Superior temporal gyrus (tissue), 1 donor: Measurements from ENCODE around the gene MAP3K6.

Source experiments
- DNase-seq: peaks from one replicate; pipeline ENCODE4 v3.0.0-alpha.2; 2016; ENCODE audit errors: extremely low spot score

The MAP3K6 gene

DNA sequence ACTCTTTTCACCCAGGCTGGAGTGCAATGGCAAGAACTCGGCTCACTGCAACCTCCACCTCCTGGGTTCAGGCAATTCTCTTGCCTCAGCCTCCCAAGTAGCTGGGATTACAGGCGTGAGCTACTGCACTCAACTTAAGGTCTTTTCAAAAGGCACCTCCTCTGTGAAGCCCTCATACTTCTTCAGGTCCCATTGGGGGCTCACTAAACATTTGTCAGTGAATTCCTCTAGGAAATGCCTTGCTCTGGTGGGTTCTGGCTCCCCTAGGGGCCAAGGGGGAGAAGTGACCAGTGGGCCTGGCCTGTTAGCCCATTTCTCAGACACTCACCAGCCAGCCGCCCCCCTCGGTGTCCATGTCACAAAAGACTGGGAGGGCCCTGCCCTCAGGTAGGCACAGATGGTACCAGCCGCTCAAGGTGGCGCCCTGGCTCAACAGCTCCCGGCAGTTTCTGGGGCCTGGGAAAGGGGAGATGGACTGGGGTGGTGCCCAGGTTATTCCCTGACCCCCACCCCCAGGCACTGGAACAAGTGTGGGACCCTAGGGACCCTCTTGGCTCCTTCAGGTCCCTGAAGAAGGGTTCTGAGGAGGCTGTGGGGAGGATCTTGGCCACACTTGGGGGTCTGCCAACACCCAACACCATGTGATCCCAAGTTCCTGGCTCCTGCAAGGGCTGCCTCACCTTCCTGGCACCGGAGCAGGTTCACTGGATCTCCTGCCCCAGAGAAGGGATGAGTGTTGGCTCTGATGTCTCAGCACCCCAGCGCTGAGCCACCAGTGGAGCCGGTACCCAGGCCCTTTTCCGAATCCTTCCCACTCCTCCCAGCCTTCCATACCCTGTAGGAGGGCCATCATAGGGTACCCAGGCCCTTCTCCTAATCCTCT lies 6.3 kb upstream of the MAP3K6 start:
- no peak for DNase-seq

DNA sequence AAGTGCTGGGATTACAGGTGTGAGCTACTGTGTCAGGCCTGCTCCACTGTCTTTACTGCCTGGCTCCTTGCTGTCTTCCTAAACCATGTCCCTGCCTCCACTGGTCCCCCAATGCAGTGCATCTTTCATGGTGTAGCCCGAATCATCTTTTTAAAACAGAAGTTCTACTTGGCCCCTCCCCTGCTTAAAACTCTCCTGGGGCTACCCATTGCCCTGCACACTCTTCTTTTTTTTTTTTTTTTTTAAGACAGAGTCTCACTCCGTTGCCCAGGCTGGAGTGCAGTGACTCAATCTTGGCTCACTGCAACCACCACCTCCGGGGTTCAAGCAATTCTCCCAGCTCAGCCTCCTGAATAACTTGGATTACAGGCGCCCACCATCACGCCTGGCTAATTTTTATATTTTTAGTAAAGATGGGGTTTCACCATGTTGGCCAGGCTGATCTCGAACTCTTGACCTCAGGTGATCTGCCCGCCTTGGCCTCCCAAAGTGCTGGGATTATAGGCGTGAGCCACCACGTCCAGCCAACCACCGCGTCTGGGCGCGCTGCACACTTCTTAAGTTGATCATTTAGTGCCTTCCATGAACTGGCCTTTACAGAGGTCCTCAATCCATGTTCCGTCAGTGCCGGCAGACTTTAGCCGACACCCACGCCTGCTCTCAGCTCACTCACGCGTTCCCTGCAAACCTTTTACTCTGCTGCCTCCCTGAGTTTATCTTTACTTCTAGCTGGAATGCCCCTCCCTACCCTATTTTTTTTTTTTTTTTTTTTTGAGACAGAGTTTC lies 5.5 kb upstream of the MAP3K6 start:
- no peak for DNase-seq

DNA sequence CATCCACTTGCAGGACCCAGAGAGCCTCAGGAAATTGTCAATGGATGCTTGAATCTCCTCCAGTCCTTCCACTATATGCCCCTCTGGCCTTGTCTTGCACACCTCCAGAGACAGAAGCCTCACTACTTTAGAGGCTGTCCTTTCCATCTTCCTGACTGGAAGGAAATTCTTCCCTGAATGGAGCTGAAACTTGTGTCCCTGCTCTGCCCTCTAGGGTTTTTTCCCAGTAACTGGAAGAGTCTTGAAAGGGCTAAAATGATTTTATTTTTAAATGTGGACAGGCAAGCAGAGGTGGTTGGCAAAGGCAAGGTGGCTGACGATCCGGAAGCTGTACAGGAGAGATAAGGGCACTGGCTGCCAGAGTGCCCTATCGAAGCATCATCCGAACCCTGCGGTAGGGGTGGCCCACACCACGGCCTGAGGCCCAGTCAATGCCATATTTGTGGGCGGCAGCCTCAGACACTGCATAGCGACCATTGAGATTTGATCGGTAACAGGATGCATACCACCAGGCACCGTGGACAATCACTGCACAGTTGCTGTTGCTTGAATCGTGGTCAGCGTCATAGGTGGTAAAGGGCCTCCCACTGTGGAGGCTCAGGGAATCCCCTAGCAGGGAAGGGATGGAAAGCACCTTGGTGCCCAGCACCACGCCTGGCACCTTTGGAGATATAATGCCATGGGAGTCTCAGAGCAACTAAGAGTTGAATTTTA lies 2.3 kb upstream of the MAP3K6 start:
- peak; percentile 17 for DNase-seq

DNA sequence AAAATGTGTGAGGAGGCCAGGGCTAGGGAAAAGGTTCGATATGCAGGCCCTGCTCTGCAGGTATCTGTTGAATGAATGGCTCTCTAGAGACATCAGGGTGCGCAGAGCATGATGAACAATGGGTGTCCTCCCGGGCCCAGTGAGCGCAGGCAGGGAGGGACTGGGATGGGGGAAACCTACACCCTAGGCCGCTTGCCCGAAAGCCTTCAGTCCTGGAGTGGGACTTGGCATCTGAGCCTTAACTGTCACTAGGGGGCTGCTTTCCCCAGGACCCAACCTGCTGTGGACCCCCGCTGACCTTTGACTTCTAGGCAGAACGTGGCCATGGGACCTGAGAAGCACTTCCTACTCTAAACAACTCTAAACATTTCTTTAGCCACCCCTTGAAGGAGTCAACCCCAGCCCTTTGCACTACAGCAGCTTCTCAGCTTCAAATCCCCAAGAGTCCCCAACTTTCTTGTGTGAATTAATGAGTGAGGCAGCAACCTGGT lies 444 bp upstream of the MAP3K6 start:
- DNase-seq, result no peak

DNA sequence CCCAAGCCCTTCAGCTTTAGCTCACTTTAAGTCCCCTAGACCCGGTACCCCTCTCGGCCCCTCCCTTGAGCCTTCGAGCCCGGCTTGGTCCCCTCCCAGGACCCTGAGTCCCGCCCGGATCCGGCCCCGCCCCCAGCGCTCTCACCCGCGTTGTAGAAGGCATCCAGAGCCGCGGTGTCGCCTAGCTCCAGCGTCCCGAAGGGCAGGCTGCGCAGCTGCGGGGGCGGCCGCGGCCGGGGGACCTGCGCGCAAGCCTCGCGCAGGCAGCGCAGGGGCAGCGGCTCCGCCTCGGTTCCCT lies 699 bp downstream of the MAP3K6 start:
- DNase-seq, result peak; percentile 22

DNA sequence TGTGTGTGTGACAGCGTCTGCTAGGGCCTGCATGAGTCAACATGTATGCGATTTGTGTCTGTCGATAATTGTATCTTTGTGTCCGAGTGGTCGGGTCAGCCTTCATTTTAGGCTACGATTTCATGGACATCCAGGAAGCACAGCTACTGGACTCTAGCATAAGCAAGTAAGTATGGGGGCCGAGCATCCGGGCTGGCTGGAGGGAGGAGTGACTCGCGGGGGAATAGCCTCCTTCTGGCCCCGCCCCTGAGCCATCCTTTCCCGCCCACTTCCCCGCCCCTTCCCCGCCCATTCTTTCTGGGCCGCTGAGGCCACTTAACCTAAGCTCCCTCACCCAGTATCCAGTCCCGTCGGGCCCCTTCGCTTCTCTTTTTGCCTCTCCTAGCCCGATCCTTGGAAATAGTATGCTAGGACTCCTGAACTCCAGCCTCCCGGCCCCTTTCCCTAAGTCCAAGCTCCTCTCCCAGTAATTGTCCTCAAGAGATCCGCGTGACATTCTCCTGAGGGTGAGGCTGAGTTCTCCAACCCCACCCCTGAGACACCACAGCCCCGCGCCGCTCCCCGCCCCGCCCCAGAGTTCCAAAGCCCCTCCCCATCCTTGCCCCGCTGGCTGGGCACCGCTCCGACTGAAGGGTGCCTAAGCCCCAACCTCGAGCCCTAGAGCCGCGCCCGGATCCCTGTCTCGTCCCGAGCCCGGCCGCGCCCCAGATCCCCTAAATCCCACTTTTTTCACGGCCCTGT lies 1.2 kb downstream of the MAP3K6 start:
- peak; percentile 75 for DNase-seq

DNA sequence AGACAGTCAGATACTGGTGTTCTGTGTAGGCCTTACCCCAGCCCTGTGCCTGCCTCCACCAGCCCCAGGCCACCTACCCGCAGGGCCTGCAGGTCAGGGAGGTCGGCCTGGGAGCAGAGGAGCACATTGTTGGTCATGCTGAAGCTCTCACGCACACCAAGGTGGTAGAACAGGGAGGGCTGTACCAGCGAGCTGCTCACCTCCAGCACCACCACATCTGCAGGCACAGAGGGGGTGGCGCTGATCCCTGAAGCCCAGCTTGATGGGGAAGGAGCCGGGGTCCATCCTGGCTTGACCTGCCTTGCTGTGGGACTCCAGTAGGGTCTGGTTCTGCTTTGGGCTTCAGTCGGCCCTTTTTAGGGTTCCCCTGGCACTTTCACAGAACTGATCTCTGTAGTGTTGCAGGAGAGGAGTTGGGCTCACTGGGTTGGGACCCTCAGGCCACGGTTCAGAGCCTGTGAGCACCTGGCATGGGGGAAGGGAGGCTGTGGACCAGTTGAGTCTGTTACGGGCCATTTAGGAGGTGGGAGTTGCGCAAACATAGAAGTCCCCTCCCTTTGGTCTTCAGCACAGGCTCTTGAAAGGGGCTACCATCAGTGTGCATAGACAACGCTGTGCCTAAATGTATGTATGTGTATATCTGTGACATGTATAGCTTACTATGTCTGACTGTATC lies 1.9 kb downstream of the MAP3K6 start:
- no peak for DNase-seq

DNA sequence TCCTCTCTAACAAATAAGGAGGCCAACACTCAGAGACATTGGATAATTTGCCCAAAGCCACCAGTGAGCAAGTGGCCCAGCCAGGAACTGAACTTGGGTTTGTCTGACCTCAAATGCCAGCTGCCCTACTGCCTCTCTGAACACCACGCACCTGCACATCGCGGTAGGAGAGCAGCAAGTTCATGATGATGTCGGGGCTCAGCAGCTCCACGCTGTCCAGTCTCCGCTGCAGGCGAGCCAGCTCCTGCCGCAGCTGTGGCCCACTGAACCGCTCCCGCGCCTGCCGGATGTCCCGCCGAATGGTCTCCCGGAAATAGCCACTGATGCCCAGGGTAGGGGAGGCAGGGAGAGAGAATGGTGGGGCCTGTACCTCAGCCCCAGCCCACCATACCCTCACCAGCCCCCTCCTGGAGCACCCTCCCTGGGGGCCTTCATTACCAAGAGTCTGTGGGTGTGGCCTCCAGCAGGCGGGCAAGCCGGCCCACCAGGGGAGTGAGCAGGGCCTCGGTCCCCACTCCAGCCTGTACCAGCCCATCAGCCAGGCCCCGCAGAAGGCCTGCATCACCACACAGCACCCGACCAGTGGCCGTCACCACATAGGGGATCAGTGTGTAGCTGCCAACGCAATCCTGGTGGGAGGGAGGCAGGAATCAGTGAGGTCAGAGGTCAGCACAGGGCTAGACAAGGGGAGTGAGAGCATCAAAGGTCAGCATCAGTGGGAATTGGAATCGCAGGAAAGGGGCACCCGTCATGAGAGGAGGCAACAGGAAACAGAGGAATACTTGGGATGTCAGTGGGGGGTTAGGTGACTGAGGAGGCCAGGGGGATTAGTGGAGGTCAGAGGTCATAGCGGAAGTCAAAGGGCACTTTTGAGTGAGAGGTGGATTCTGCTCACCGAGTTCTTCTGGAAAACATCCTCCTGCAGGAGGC lies 2.7 kb downstream of the MAP3K6 start:
- no peak for DNase-seq

DNA sequence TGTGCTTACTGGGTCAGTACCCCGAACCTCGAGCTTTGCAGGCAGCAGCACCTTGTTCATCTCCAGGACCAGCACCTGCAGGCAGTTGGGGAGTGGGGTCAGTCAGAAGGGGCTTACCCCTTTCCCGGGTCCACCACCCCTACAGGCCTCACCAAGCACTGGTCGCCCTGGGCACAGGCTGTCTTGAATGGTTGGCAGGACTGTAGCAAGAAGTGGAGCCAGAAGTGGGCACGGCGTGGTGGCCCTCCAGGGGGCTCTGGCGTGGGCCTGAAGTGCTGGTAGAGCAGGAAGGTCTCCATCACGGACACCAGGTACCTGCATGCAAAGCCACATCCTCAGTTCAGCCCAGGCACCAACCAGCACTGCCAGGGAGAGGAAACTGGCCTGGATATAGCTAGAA lies 5.2 kb downstream of the MAP3K6 start:
- no peak for DNase-seq

DNA sequence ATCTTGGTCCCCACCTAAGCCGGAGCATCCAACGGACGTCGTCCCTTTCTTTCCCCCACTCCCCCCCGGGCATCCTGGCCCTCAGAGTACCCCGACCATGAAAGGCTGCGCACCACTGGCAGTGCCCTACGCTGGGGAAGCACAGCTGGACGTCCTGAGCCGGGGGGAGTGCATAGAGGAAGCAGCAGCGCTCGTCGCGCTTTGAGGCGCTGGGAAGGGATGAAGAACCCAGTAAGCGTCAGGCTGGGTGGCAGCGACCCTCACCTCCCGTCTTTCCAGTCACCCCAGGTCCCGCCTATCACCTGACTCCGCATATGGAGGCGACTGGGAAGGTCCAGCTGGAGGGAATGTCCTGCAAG lies 5.7 kb downstream of the MAP3K6 start:
- DNase-seq, result no peak

DNA sequence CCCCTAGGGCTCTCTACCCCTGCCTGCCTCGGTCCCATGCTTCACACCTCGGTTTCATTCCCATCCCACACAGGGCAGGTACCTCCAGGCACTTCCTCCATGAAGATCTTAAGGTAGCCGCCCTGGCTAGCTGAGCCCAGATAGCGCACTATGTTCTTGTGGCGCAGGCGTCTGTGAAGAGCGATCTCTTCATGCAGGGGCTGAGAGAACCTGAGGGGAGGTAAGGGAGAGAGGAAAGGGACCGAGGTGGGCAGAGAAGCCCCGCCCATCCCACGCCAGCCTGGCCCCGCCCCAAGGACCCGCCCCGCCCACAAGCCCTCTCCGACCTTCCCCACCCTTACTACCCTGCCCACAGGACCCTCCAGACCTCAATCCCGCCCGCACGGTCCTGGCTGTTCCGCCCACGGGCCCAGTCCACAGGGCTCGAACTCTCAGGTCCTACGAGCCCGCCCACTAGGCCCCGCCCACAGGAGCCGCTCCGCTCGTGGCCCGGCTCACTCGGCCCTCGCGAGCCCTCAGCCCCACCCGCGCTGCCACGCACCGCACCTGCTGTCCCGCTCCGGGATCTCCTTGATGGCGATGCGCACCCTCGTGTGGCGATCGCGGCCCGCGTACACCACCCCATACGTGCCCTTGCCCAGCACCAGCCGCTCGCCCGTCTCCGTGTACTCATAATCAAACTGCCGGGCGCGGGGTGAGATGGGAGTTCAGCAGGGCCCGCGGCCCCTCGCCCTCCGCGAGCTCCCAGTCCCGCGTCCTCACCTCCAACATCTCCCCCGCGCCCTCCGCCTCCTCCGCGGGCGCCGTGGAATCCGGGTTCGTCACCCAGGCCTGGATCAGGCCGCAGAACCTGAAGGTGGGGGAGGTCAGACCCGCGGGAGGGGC lies 6.4 kb downstream of the MAP3K6 start:
- DNase-seq, result no peak

DNA sequence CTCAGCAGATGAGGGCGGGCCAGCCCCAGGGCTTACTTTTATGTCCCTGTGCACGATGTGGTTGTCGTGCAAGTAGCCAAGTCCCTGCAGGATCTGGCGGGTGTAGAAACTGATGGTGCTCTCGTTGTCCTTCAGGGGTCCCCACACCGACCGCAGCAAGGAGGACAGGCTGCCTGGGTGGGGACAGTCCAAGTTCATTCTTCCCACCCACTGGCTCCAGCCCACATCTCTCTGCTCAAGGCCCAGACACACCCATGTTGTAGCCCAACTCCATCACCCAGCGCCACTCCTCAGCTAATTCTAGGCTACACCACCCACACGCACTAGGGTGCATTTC lies 7.0 kb downstream of the MAP3K6 start:
- DNase-seq, result no peak

DNA sequence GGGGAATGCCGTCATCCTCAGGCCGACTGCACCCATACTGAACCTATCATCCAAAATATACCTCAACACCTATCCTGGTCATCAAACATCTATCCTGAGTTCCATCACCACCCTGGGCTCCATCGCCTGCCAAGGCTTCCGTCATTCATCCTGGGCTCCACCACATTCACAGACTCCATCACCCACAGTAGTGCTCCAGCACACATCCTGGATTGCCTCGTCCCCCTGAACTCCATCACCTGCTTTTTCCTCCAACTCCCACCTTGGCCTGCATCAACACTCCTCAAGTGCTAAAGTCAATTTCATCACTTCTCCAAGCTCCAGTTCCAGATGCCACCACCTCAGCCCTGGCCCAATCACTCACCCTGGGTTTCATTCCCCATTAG lies 7.8 kb downstream of the MAP3K6 start:
- no peak for DNase-seq

DNA sequence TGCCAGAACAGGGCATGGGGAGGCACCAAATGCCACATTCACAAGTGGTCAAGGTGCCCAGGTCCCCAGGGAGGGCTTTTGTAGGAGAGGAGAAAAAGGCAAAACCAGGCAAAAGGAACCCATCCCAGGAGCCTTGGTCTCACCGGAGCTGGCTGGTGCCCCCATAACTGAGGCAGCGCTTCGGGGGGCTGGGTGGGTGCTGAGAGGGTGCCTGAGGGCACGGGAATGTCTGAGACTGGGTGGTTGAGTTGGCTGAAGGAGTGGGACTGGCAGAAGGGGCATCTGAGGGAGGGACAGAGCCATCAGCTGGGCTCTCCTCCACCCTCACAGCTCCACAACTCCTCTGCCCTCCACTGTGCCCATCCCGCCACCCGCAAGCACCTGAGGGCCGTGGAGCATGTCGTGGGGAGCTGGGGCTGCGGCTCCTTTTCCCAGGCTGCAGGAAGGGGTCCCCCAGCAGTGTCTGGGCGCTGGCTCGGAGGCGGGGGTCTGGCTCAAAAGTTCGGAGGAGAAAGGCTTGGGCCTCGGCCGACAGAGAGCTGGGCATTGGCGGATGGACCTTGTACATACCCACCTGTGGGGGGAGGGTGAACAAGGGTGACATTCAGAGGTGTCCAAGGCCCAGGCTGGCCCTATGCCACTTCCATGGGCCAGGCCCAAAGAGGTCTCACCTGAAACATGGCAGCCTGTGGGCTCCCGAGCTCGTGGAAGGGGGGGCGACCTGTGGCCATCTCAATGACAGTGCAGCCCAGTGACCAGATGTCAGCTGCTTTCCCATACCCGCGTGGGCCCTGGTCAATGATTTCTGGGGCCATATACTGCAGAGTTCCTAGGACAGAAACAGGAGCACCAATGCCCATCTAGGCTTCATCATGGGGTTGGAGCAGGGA lies 8.5 kb downstream of the MAP3K6 start:
- no peak for DNase-seq

DNA sequence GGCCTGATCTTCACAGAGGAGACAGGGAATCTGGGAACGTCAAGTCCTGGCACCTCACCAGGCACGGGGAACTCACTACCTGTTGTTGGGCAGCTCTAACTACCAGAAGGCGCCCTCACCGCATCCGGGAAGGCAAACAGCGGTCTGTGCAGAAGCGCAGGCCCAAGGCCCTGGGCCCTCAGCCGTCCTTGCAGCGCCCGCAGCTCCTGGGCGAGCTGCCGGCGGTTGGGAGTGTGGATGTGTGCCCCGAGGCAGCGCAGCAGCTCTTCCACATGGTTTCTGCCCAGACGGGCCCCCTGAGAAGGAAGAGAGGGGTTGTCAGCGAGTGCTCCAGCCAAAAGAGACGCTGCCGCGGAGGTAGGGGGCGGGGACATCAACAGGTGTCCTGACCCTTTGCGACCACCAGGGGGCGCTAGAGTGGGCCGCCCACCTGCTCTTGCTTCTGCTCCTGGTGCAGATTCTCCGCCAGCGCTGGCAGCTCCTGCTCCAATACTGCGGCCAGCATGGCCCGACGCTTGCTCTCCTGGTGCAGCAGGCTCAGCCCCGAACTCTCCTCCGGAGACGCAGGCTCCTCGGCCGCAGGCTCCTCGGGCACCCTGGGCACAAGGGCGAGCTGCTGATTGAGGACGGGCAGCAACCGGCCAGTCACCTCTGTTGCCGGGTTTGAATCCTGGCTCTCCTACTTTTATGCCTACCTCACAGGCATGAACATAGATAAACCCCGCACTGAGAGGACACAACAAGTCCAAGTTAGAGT lies 9.3 kb downstream of the MAP3K6 start:
- DNase-seq, result peak; percentile 45

DNA sequence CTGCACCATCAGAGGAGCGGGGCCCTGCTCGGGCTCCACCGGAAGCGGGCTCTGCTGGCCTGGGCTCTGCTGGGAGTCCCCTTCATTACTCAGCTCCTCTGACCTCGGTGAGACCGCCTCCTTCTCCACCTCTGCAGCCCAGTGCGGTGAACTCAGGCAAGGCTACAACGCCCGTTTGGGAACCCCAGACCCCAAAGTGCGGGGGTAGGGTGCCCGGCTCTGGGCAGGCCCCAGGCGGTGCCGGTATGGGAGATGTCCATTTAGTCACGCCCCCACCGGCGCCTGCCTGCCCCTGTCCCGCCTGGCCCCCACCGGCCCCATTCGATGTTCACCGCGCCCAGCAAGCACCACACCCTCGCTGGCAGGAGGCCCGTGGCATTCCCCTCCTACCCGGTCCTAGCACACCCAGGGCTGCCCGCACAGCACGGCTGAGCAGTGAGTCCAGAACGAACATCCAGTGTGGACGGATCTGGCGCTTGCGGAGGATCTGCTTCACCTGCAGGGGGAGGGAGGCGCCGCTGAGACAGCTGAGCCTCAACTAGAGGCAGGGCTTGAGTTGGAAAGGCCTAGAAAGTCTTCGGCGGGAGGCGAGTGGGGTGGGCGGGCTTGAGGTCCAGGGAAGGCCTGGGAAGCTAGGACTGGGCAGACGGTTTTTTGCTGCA lies 10.0 kb downstream of the MAP3K6 start:
- DNase-seq, result no peak

DNA sequence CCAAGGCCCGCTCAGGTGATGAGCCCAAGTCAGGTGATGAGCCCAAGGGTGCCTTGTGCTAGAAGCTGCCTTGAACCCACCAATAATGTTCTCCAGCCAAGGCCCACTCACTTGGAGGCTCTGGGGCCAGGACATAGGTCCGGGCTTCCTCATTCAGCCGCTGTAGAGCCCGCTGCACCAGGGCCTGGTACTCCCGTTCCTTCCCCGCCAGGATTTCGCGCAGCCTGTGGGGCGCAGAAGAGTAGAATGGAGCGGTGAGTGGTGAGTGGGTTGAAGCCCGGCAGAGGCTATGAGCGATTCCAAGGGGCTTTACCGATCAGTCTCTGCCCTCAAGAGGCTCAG lies 10.5 kb downstream of the MAP3K6 start:
- DNase-seq, result no peak
